Measurements from ENCODE around the gene HIPK2.

The HIPK2 gene

DNA sequence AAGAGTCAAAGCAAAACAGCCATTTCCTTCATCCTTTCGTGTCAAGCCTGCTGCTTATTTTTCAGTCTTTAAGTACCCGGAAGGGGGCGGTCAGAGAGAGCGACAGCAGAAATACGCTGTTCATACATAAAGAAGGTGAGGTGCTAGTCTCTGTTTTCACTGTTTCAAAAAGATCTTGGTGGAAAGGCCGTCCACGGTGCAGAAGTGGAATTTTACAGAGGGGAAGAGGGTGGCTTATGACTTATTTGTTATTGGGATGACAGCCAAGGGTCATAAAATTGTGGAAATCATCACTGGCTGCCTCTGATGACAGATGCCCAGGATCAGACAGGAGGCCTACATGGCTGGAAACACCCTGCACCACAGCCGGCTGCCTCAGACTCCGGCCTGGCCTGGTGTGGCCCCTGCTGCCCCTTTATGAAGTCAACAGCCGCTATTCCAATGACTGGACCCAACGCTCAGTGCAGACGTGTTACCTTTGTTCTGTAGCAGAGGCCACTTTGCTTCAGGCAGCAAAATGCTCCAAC is 57.0 kb downstream of the HIPK2 start:
- Histone ChIP-seq H3K27ac (peak overlapping the region; percentile 39), H3K36me3 (replicated peaks) (peaks cover 10% of the 10 kb centered on the region), H3K27me3 (replicated peaks) (no peaks in the 10 kb centered on the region), H3K4me3 (ENCODE audit: low read depth, low read length) (no peak overlapping the region)
- in situ Hi-C loops (cut with HindIII; ENCODE audit: low pct_ligation_motif_present, low sequenced_read_pairs): no loop called here
- TF ChIP-seq, protein P1, sequence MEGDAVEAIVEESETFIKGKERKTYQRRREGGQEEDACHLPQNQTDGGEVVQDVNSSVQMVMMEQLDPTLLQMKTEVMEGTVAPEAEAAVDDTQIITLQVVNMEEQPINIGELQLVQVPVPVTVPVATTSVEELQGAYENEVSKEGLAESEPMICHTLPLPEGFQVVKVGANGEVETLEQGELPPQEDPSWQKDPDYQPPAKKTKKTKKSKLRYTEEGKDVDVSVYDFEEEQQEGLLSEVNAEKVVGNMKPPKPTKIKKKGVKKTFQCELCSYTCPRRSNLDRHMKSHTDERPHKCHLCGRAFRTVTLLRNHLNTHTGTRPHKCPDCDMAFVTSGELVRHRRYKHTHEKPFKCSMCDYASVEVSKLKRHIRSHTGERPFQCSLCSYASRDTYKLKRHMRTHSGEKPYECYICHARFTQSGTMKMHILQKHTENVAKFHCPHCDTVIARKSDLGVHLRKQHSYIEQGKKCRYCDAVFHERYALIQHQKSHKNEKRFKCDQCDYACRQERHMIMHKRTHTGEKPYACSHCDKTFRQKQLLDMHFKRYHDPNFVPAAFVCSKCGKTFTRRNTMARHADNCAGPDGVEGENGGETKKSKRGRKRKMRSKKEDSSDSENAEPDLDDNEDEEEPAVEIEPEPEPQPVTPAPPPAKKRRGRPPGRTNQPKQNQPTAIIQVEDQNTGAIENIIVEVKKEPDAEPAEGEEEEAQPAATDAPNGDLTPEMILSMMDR (IDR thresholded peaks at IDR 0.05; ENCODE audit: low read depth, low read length, missing control alignments): peak; percentile 14
- no peak for DNase-seq

DNA sequence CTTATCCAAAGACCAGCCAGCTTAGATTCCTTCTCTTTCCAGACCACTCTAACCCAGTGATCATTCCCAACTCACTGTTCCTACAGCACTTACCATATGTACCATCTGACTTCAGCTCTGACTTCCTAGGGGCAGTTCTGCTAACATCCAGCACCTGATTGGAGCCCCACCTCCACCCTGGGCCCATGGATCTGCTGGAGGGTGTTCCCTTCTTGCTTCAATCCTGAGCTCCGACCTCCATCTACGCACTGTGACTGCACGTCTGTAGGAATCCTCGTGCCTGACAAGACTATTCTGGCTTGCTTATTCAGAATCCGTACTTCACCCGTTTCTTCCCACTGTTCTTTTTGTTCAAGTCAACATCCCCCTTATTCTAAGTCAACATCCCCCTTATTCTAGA is 57.6 kb downstream of the HIPK2 start:
- no peak overlapping the region for H3K4me3 ChIP-seq (ENCODE audit: low read depth, low read length)
- peak overlapping the region; percentile 39 for H3K27ac ChIP-seq
- no peak for DNase-seq
- H3K27me3 ChIP-seq (replicated peaks): no peaks in the 10 kb centered on the region
- in situ Hi-C loops (cut with HindIII; ENCODE audit: low pct_ligation_motif_present, low sequenced_read_pairs): no loop called here
- H3K36me3 ChIP-seq (replicated peaks): peaks cover 16% of the 10 kb centered on the region
- TF ChIP-seq, protein P1 (IDR thresholded peaks at IDR 0.05; ENCODE audit: low read depth, low read length, missing control alignments): no peak

DNA sequence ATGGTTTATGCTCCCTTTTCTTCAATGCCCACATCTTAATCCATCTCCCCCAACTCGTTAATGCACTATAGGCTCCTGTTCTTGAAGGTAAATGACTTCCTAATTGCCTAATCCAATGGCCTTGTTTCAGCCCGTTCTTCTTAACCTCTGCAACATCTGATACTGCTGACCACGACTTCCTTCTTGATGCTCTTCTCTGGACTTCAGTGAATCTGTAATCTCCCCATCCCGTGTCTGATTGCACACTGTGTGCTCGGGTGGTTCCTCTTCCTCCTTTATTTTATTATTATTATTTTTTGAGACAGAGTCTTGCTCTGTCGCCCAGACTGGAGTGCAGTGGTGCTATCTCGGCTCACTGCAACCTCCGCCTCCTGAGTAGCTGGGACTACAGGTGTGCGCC is 58.9 kb downstream of the HIPK2 start:
- no peak for DNase-seq
- in situ Hi-C loops (cut with HindIII; ENCODE audit: low pct_ligation_motif_present, low sequenced_read_pairs): no loop called here
- TF ChIP-seq, protein P1 (IDR thresholded peaks at IDR 0.05; ENCODE audit: low read depth, low read length, missing control alignments): no peak
- Histone ChIP-seq H3K27ac (no peak overlapping the region), H3K4me3 (ENCODE audit: low read depth, low read length) (no peak overlapping the region), H3K27me3 (replicated peaks) (no peaks in the 10 kb centered on the region), H3K36me3 (replicated peaks) (peaks cover 29% of the 10 kb centered on the region)

DNA sequence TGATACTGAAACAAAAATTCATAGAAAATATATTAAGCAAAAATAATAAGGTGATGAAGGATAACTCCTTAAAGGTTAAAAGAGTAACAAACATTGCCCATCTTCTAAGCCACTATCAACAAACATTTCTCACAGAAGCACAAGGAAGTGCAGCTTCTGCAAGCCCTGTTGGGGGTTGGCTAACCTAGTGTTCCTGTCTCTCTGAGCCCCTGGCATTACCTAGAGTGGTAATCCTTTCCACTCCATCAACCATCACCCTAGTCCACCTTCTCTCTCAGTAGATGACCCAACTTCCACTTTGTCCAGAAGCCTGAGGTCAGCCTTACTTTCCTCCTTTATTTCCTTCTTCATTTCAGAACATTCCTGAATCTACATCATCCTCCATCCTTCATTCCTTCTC is 59.7 kb downstream of the HIPK2 start:
- no peak for DNase-seq
- no peak overlapping the region for H3K4me3 ChIP-seq (ENCODE audit: low read depth, low read length)
- in situ Hi-C loops (cut with HindIII; ENCODE audit: low pct_ligation_motif_present, low sequenced_read_pairs): no loop called here
- H3K27ac ChIP-seq: no peak overlapping the region
- peaks cover 32% of the 10 kb centered on the region for H3K36me3 ChIP-seq (replicated peaks)
- TF ChIP-seq, protein P1 (IDR thresholded peaks at IDR 0.05; ENCODE audit: low read depth, low read length, missing control alignments): no peak
- no peaks in the 10 kb centered on the region for H3K27me3 ChIP-seq (replicated peaks)

DNA sequence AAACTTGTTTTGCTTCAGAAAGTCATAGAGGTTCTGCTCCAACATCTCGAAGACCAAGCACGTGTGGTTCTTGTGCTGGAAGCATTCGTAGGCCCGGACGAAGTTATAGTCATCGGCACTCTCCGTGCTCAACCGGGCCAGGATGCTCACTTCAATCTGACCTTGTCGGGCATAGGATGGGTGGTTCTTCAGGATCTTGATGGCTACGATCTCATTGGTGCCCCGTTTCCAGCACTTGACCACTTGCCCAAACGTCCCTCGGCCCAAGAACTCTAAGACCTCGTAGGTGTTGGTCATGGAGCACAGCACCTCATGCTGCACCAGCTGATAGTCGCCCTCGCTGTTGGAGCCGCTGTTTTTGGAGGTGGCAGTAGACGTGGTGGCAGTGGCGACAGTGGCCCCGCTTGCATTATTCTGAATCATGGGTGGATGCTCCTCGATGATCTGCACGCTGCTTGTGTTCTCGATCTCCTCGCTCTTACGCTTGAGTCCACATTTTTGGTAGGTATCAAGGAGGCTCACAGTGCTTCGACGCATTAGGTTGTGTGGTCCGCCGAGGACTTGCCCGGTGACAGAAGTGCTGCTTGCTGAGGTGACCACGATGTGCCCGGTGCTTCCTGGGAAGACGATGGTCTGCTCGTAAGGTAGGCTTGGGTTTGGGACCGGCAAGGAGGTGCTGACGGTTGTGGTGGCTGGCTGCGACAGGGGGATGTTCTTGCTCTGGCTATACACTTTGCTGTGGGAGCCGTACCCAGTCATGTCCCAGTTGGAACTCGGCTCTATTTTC is 61.4 kb downstream of the HIPK2 start:
- Histone ChIP-seq H3K36me3 (replicated peaks) (peaks cover 38% of the 10 kb centered on the region), H3K4me3 (ENCODE audit: low read depth, low read length) (no peak overlapping the region), H3K27me3 (replicated peaks) (no peaks in the 10 kb centered on the region), H3K27ac (no peak overlapping the region)
- DNase-seq: no peak
- in situ Hi-C loops (cut with HindIII; ENCODE audit: low pct_ligation_motif_present, low sequenced_read_pairs): no loop called here
- TF ChIP-seq, protein P1 (IDR thresholded peaks at IDR 0.05; ENCODE audit: low read depth, low read length, missing control alignments): no peak
